Skeletal muscle satellite cell (primary cell): ENCODE results near the gene MPHOSPH8.
A peak's percentile ranks its signal among the peaks of the same experiment; 100 is the strongest.

ENCODE experiments used
- H3K27me3 ChIP-seq: 2 replicates; pipeline ENCODE4 v1.7.0; 2013; ENCODE audit warnings: low read length; ENCODE audit not compliant: control insufficient read depth, insufficient read depth
- H3K36me3 ChIP-seq: 2 replicates; pipeline ENCODE4 v1.7.0; 2013; ENCODE audit warnings: mild to moderate bottlenecking, control low read depth, low read length; ENCODE audit not compliant: insufficient read depth
- H3K4me1 ChIP-seq: 2 replicates; pipeline ENCODE4 v1.7.0; 2013; ENCODE audit warnings: low read length; ENCODE audit not compliant: control insufficient read depth, insufficient read depth
- H3K4me2 ChIP-seq: 2 replicates; pipeline ENCODE4 v1.7.0; 2013; ENCODE audit warnings: mild to moderate bottlenecking, low read length
- H3K4me3 ChIP-seq: 2 replicates; pipeline ENCODE4 v1.7.0; 2013; ENCODE audit warnings: low read length
- H3K9ac ChIP-seq: 2 replicates; pipeline ENCODE4 v1.7.0; 2013; ENCODE audit warnings: mild to moderate bottlenecking, low read depth, low read length, moderate library complexity
- H3K9me3 ChIP-seq: replicated peaks from 2 replicates; pipeline ENCODE4 v1.7.0; 2013; ENCODE audit warnings: mild to moderate bottlenecking, control low read depth, low read length

The MPHOSPH8 gene

GRCh38 chr13:19601749-19602725 is 31.4 kb upstream of the MPHOSPH8 start:
- peak overlapping the region; percentile 80 for H3K4me3 ChIP-seq

GRCh38 chr13:19604306-19604705 is 29.2 kb upstream of the MPHOSPH8 start:
- H3K9ac ChIP-seq: no peak overlapping the region
- H3K9me3 ChIP-seq: no peaks in the 10 kb centered on the region
- H3K4me3 ChIP-seq: no peak overlapping the region
- H3K36me3 ChIP-seq: no peaks in the 10 kb centered on the region
- no peaks in the 10 kb centered on the region for H3K4me1 ChIP-seq
- no peak overlapping the region for H3K4me2 ChIP-seq
- H3K27me3 ChIP-seq: no peaks in the 10 kb centered on the region

More at GRCh38 chr13:19601749-19602725, 31.4 kb upstream of the MPHOSPH8 start:
- peak overlapping the region; percentile 62 for H3K9ac ChIP-seq
- peaks cover 3% of the 10 kb centered on the region for H3K4me1 ChIP-seq
- H3K9me3 ChIP-seq: no peaks in the 10 kb centered on the region
- H3K27me3 ChIP-seq: no peaks in the 10 kb centered on the region
- no peaks in the 10 kb centered on the region for H3K36me3 ChIP-seq
- peak overlapping the region; percentile 96 for H3K4me2 ChIP-seq

- no peak overlapping the region for H3K4me3 ChIP-seq
- H3K27me3 ChIP-seq: no peaks in the 10 kb centered on the region
- no peak overlapping the region for H3K4me2 ChIP-seq
- H3K9ac ChIP-seq: no peak overlapping the region
- no peaks in the 10 kb centered on the region for H3K36me3 ChIP-seq
- H3K4me1 ChIP-seq: no peaks in the 10 kb centered on the region
- H3K9me3 ChIP-seq: no peaks in the 10 kb centered on the region
Measured at GRCh38 chr13:19605161-19605955, 28.1 kb upstream of the MPHOSPH8 start.

- no peaks in the 10 kb centered on the region for H3K9me3 ChIP-seq
- no peaks in the 10 kb centered on the region for H3K27me3 ChIP-seq
- no peak overlapping the region for H3K4me3 ChIP-seq
- H3K9ac ChIP-seq: no peak overlapping the region
- no peaks in the 10 kb centered on the region for H3K36me3 ChIP-seq
- no peaks in the 10 kb centered on the region for H3K4me1 ChIP-seq
- no peak overlapping the region for H3K4me2 ChIP-seq
Measured at GRCh38 chr13:19606152-19606551, 27.3 kb upstream of the MPHOSPH8 start.

- H3K4me2 ChIP-seq: no peak overlapping the region
Measured at GRCh38 chr13:19606737-19607136, 26.7 kb upstream of the MPHOSPH8 start.

GRCh38 chr13:19607523-19608078 is 25.9 kb upstream of the MPHOSPH8 start:
- Histone ChIP-seq H3K4me2 (no peak overlapping the region), H3K4me1 (no peaks in the 10 kb centered on the region), H3K9me3 (no peaks in the 10 kb centered on the region), H3K27me3 (no peaks in the 10 kb centered on the region), H3K36me3 (no peaks in the 10 kb centered on the region), H3K9ac (no peak overlapping the region), H3K4me3 (no peak overlapping the region)

More at GRCh38 chr13:19606737-19607136, 26.7 kb upstream of the MPHOSPH8 start:
- Histone ChIP-seq H3K4me1 (no peaks in the 10 kb centered on the region), H3K36me3 (no peaks in the 10 kb centered on the region), H3K9ac (no peak overlapping the region), H3K9me3 (no peaks in the 10 kb centered on the region), H3K4me3 (no peak overlapping the region), H3K27me3 (no peaks in the 10 kb centered on the region)

GRCh38 chr13:19618977-19619376 is 14.5 kb upstream of the MPHOSPH8 start:
- Histone ChIP-seq H3K27me3 (no peaks in the 10 kb centered on the region), H3K36me3 (no peaks in the 10 kb centered on the region), H3K4me2 (no peak overlapping the region), H3K9me3 (no peaks in the 10 kb centered on the region), H3K4me3 (no peak overlapping the region), H3K4me1 (no peaks in the 10 kb centered on the region), H3K9ac (no peak overlapping the region)

- no peaks in the 10 kb centered on the region for H3K9me3 ChIP-seq
- H3K27me3 ChIP-seq: no peaks in the 10 kb centered on the region
- no peaks in the 10 kb centered on the region for H3K4me1 ChIP-seq
- no peaks in the 10 kb centered on the region for H3K36me3 ChIP-seq
- H3K4me3 ChIP-seq: no peak overlapping the region
- no peak overlapping the region for H3K4me2 ChIP-seq
- no peak overlapping the region for H3K9ac ChIP-seq
Measured at GRCh38 chr13:19622193-19622592, 11.3 kb upstream of the MPHOSPH8 start.

GRCh38 chr13:19624265-19624664 is 9.2 kb upstream of the MPHOSPH8 start:
- no peak overlapping the region for H3K4me3 ChIP-seq
- H3K9ac ChIP-seq: no peak overlapping the region

GRCh38 chr13:19632915-19633478 is 462 bp upstream of the MPHOSPH8 start:
- peak overlapping the region; percentile 89 for H3K4me2 ChIP-seq
- peaks cover 10% of the 10 kb centered on the region for H3K4me1 ChIP-seq
- peaks cover 3% of the 10 kb centered on the region for H3K36me3 ChIP-seq
- peak overlapping the region; percentile 82 for H3K4me3 ChIP-seq
- no peaks in the 10 kb centered on the region for H3K27me3 ChIP-seq
- H3K9me3 ChIP-seq: no peaks in the 10 kb centered on the region
- H3K9ac ChIP-seq: peak overlapping the region; percentile 86

More at GRCh38 chr13:19624265-19624664, 9.2 kb upstream of the MPHOSPH8 start:
- Histone ChIP-seq H3K27me3 (no peaks in the 10 kb centered on the region), H3K4me2 (no peak overlapping the region), H3K36me3 (no peaks in the 10 kb centered on the region), H3K9me3 (no peaks in the 10 kb centered on the region), H3K4me1 (no peaks in the 10 kb centered on the region)

- Histone ChIP-seq H3K9me3 (no peaks in the 10 kb centered on the region), H3K4me2 (peak overlapping the region; percentile 94), H3K4me1 (peaks cover 10% of the 10 kb centered on the region), H3K36me3 (peaks cover 3% of the 10 kb centered on the region), H3K4me3 (peak overlapping the region; percentile 82), H3K9ac (peak overlapping the region; percentile 86), H3K27me3 (no peaks in the 10 kb centered on the region)
Measured at GRCh38 chr13:19634256-19634740, 839 bp downstream of the MPHOSPH8 start.
